ENCODE data around the gene IAH1. TPM values are rescaled to one million over a fixed set of nuclear protein-coding genes. Genes with fewer than 3 reads are reported as not detected.

IAH1 gene, protein sequence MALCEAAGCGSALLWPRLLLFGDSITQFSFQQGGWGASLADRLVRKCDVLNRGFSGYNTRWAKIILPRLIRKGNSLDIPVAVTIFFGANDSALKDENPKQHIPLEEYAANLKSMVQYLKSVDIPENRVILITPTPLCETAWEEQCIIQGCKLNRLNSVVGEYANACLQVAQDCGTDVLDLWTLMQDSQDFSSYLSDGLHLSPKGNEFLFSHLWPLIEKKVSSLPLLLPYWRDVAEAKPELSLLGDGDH
- total RNA-seq, result 10 to 100 TPM; 76.9 to 79.1 TPM
- polyA plus RNA-seq, result 81.0 TPM

DNA sequence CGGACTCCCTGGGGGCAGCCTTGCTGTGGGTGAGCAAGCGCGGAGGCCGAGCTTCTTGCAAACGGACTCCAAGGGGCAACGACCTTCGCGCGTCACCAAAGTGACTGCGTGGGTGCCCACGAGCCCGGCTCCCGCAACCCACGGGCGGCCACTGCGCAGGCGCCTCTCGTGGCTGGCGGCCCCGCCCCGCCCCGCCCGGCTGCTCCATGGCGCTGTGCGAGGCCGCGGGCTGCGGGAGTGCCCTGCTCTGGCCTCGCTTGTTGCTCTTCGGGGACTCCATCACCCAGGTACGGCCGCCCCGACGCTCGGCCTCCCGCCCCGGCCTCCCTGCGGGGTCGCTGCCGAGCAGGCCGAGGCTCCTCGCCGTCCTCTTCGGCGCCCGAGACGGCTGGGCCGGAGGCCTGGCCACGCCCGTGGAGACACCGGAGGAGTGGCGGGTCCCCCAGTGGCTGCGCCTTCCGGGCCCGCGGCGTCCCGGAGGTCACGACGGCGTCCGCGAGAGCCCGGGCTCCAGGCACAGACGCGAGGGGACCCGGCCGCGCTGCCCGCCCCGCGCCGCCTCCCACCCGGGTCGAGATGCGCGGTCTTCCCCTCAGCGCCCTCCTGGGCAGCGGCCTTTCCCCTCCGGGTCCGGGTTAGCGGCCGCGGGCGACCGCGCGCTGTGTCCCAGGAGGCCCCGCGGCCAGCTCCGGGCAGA, at the start of gene IAH1:
IAH1 (plus strand) TSS at position 191 of the 697 bp plus-strand sequence; CDS start at position 207, 16 bp downstream.
- POLR2A ChIA-PET, result interaction anchor here (0.9 to 3.8 kb wide), 6 partner anchors 8 to 368 kb away, joined by 3 to 28 read pairs (median 6); partner anchors contain the start of genes ADAM17, CPSF3, ITGB1BP1 and TAF1B
- Mint-ChIP-seq H3K27me3 (no peaks in the 10 kb centered on the region), H3K4me3 (peak within 1 kb of the TSS; percentile 83 to 93 (median 84)), H3K9me3 (no peaks in the 10 kb centered on the region), H3K4me1 (peaks cover 39 to 61% (median 54%) of the 10 kb centered on the region in 3 donors), H3K36me3 (peaks cover 3 to 38% (median 6%) of the 10 kb centered on the region in 3 donors), H3K27ac (peak within 1 kb of the TSS; percentile 89 to 98 (median 92))
- peak; percentile 71 to 86 (median 75) for DNase-seq
- H3K27me3 ChIP-seq (ENCODE audit: insufficient read depth, low read length, poor library complexity, severe bottlenecking), result no peaks in the 10 kb centered on the region
- peaks cover 13% of the 10 kb centered on the region for H3K36me3 ChIP-seq (ENCODE audit: insufficient read depth, low read length)
- peaks cover 39% of the 10 kb centered on the region for H3K4me1 ChIP-seq (ENCODE audit: insufficient read depth, low read length)
- peak within 1 kb of the TSS; percentile 90 for H3K27ac ChIP-seq (ENCODE audit: low read depth, low read length)
- H3K4me3 ChIP-seq (ENCODE audit: low read length), result peak within 1 kb of the TSS; percentile 42
- CTCF ChIA-PET, result interaction anchor here (1.0 to 2.3 kb wide), 6 partner anchors 8 to 324 kb away, joined by 3 to 7 read pairs (median 4); partner anchors contain the start of genes ADAM17 and YWHAQ
- no peaks in the 10 kb centered on the region for H3K9me3 ChIP-seq (ENCODE audit: low read length)

DNA sequence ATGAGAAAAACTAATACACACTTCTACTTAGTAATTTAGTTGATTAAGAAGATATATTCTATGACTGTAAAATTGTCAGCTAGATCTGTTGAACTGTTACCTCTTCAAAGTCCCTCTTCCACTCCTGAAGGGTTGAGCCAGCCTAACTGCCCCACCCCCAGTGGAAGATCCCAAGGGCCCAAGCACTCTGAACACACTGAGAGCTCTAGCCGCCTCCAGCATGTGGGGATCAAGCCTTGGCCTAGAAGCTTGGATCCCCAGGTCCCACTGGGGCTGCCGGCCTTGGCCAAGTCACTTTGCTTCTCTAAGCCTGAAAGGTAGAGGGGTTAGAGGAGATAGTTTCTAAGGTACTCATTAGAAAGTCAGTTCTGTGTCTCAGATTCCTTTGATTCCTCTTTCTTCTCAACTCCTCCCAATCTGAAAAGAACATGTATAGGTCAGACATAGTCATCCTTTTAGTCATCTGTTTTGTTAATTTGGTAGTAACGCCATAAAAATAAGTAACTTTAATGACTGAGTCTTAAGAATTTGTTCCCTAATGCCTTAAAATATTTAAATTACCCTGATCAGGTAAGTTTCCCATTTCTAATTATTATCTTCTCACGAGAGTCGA, 45.3 kb upstream of the IAH1 start:
- ChIA-PET POLR2A (no interaction called here), CTCF (no interaction called here)
- Mint-ChIP-seq H3K4me1 (peaks cover 0 to 4% (median 2%) of the 10 kb centered on the region in 3 donors), H3K4me3 (no peak overlapping the region), H3K27ac (peak overlapping the region in 2 of 8 donors; percentile 18 to 40), H3K9me3 (no peaks in the 10 kb centered on the region), H3K27me3 (no peaks in the 10 kb centered on the region), H3K36me3 (peaks cover 7 to 48% (median 19%) of the 10 kb centered on the region in 3 donors)
- Histone ChIP-seq H3K4me1 (ENCODE audit: insufficient read depth, low read length) (peaks cover 8% of the 10 kb centered on the region), H3K4me3 (ENCODE audit: low read length) (no peak overlapping the region), H3K27me3 (ENCODE audit: insufficient read depth, low read length, poor library complexity, severe bottlenecking) (no peaks in the 10 kb centered on the region), H3K36me3 (ENCODE audit: insufficient read depth, low read length) (peaks cover 19% of the 10 kb centered on the region), H3K9me3 (ENCODE audit: low read length) (no peaks in the 10 kb centered on the region), H3K27ac (ENCODE audit: low read depth, low read length) (no peak overlapping the region)
- DNase-seq, result no peak

DNA sequence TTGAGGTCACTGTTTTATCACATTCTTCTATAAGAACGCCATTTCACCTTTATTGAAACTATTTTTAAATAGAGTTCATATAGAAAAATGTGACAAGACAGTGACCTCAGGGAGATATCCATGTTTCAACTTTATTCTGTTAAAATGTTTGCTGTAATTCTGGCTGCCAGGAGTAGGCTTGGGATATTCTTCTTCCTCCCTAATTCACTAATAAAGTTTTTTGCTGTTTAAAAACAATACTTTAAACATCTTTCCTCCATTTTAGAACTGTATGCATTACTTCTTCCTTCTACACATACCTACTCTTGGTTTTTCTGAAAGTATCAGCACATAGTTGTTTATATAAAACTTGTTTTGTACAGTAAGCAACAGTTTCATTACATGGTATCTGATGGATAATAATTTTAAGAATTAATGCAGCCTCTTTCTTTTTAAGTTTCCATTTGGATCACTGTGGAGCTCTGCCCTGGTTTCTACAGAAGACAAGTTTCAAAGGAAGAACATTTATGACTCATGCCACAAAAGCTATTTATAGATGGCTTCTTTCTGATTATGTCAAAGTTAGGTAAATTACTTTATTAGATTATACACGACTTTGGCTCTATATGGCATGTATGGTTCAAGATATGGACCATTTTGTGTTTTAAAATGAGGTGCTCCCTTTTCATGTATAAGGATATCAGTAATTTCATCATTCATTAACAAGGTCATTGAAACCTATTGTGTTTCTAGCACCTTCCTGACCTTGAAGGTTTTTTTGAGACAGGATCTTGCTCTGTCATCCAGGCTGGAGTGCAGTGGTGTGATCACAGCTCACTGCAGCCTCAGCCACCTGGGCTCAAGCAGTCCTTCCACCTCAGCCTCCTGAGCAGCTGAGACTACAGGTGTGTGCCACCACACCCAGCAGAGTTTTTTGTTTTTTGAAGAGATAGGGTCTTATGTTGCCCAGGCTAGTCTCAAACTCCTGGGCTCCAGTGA, 43.7 kb upstream of the IAH1 start:
- Histone ChIP-seq H3K36me3 (ENCODE audit: insufficient read depth, low read length) (peaks cover 19% of the 10 kb centered on the region), H3K4me1 (ENCODE audit: insufficient read depth, low read length) (no peaks in the 10 kb centered on the region), H3K4me3 (ENCODE audit: low read length) (no peak overlapping the region), H3K27me3 (ENCODE audit: insufficient read depth, low read length, poor library complexity, severe bottlenecking) (no peaks in the 10 kb centered on the region), H3K27ac (ENCODE audit: low read depth, low read length) (no peak overlapping the region), H3K9me3 (ENCODE audit: low read length) (no peaks in the 10 kb centered on the region)
- ChIA-PET CTCF (no interaction called here), POLR2A (no interaction called here)
- Mint-ChIP-seq H3K4me1 (peaks cover 0 to 4% (median 2%) of the 10 kb centered on the region in 3 donors), H3K9me3 (no peaks in the 10 kb centered on the region), H3K4me3 (no peak overlapping the region), H3K27me3 (no peaks in the 10 kb centered on the region), H3K36me3 (peaks cover 11 to 59% (median 26%) of the 10 kb centered on the region in 3 donors), H3K27ac (peak overlapping the region in 1 of 8 donors; percentile 2)
- no peak for DNase-seq

DNA sequence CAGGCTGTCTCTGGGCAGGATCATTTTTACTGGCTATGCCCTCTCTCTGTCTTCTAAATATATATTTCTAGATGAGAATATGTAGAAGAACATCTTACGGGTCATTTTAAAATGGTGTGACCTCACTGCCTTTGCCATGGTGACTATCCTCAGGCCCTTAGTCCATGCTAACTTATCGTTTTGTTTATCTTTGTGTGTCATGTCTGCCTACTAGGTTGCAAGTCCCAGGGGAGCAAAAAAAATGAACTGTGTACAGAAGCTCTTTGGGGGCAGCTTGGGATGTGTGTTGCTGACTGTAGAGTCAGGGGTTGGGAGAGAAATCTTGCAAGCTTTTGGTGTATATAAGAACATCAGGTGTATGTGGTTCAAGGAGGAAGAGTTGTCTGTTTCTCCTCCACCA, 39.9 kb upstream of the IAH1 start:
- H3K4me3 Mint-ChIP-seq, result no peak overlapping the region
- DNase-seq, result no peak
- peaks cover 28% of the 10 kb centered on the region for H3K36me3 ChIP-seq (ENCODE audit: insufficient read depth, low read length)
- H3K27ac ChIP-seq (ENCODE audit: low read depth, low read length), result no peak overlapping the region
- no peaks in the 10 kb centered on the region for H3K9me3 Mint-ChIP-seq
- no peaks in the 10 kb centered on the region for H3K27me3 Mint-ChIP-seq
- ChIA-PET CTCF (no interaction called here), POLR2A (no interaction called here)
- peak overlapping the region in 2 of 8 donors; percentile 36 to 61 for H3K27ac Mint-ChIP-seq
- H3K4me1 Mint-ChIP-seq, result no peaks in the 10 kb centered on the region
- no peaks in the 10 kb centered on the region for H3K9me3 ChIP-seq (ENCODE audit: low read length)
- peaks cover 21 to 82% (median 36%) of the 10 kb centered on the region in 3 donors for H3K36me3 Mint-ChIP-seq
- H3K27me3 ChIP-seq (ENCODE audit: insufficient read depth, low read length, poor library complexity, severe bottlenecking), result no peaks in the 10 kb centered on the region
- H3K4me3 ChIP-seq (ENCODE audit: low read length), result no peak overlapping the region
- no peaks in the 10 kb centered on the region for H3K4me1 ChIP-seq (ENCODE audit: insufficient read depth, low read length)

DNA sequence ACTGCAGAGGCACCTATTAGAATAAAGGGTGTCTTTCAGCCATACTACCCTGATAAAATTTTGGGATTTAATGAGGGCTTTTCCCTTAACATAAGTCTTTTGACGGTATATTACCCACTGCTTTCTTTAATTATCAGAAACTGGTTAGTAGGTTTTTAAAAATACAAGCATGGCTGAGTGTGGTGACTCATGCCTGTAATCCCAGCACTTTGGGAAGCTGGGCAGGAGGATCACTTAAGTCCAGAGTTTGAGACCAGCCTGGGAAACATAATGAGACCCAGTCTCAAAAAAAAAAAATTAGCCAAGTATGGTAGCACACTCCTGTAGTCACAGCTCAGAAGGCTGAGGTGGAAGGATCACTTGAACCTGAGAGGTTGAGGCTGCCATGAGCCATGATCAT, 34.8 kb upstream of the IAH1 start:
- Histone ChIP-seq H3K27ac (ENCODE audit: low read depth, low read length) (no peak overlapping the region), H3K9me3 (ENCODE audit: low read length) (no peaks in the 10 kb centered on the region), H3K27me3 (ENCODE audit: insufficient read depth, low read length, poor library complexity, severe bottlenecking) (no peaks in the 10 kb centered on the region), H3K36me3 (ENCODE audit: insufficient read depth, low read length) (peaks cover 20% of the 10 kb centered on the region), H3K4me3 (ENCODE audit: low read length) (no peak overlapping the region), H3K4me1 (ENCODE audit: insufficient read depth, low read length) (no peaks in the 10 kb centered on the region)
- no peak for DNase-seq
- POLR2A ChIA-PET, result no interaction called here
- Mint-ChIP-seq H3K36me3 (peaks cover 23 to 77% (median 32%) of the 10 kb centered on the region in 3 donors), H3K27me3 (no peaks in the 10 kb centered on the region), H3K4me3 (no peak overlapping the region), H3K9me3 (peaks cover 0 to 1% (median 0%) of the 10 kb centered on the region in 5 donors), H3K4me1 (peaks cover 0 to 9% (median 8%) of the 10 kb centered on the region in 3 donors), H3K27ac (no peak overlapping the region)
- CTCF ChIA-PET, result no interaction called here

DNA sequence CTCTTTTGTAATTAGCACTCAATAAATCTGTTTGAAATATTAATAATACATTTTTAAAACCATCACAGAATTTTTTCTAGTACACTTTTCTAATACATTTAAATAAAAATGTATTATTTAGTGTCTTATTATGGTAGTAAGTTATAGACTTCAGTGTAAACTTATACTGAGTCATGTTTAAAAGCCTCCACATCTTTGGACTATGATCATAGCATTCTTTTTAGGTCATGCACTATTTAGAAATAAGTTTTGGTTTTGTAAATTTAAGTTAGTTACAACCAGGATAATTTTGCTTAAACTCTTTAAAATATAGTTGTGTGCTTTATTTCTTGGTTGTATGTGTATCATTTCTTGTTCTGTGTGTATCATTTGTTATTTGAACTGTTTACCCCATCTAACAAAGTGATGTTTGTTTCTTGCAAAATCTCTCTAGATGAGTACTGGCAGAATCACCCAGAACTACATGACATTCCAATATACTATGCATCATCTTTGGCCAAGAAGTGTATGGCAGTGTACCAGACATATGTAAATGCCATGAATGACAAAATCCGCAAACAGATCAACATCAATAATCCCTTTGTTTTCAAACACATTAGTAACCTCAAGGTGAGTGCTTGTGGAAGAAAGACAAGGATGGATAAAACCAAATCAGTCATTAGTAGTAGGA, 34.2 kb upstream of the IAH1 start:
- Mint-ChIP-seq H3K27ac (no peak overlapping the region), H3K27me3 (no peaks in the 10 kb centered on the region), H3K4me3 (no peak overlapping the region), H3K4me1 (peaks cover 0 to 15% (median 14%) of the 10 kb centered on the region in 3 donors), H3K36me3 (peaks cover 21 to 77% (median 29%) of the 10 kb centered on the region in 3 donors), H3K9me3 (peaks cover 0 to 2% (median 0%) of the 10 kb centered on the region in 5 donors)
- Histone ChIP-seq H3K9me3 (ENCODE audit: low read length) (no peaks in the 10 kb centered on the region), H3K27ac (ENCODE audit: low read depth, low read length) (no peak overlapping the region), H3K27me3 (ENCODE audit: insufficient read depth, low read length, poor library complexity, severe bottlenecking) (no peaks in the 10 kb centered on the region), H3K4me3 (ENCODE audit: low read length) (no peak overlapping the region), H3K4me1 (ENCODE audit: insufficient read depth, low read length) (no peaks in the 10 kb centered on the region), H3K36me3 (ENCODE audit: insufficient read depth, low read length) (peaks cover 20% of the 10 kb centered on the region)
- CTCF ChIA-PET, result no interaction called here
- no peak for DNase-seq
- POLR2A ChIA-PET, result no interaction called here

DNA sequence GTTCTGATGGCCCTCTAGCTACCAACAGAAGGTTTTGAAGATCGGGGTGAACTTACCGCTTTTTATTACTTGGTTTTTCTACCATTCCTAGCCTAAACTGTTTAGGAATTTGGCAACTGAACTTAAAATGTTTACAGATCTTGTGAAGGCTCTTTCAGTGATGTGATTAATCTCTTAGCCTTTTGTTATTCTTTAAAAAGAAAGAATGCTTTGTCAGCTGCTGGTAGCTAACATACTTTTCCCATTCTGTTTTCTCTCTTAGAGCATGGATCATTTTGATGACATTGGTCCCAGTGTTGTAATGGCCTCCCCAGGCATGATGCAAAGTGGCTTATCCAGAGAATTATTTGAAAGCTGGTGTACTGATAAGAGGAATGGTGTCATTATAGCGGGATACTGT, 32.8 kb upstream of the IAH1 start:
- Histone ChIP-seq H3K27ac (ENCODE audit: low read depth, low read length) (no peak overlapping the region), H3K4me1 (ENCODE audit: insufficient read depth, low read length) (no peaks in the 10 kb centered on the region), H3K9me3 (ENCODE audit: low read length) (no peaks in the 10 kb centered on the region), H3K36me3 (ENCODE audit: insufficient read depth, low read length) (peaks cover 20% of the 10 kb centered on the region), H3K4me3 (ENCODE audit: low read length) (no peak overlapping the region), H3K27me3 (ENCODE audit: insufficient read depth, low read length, poor library complexity, severe bottlenecking) (no peaks in the 10 kb centered on the region)
- H3K27me3 Mint-ChIP-seq, result no peaks in the 10 kb centered on the region
- peaks cover 0 to 21% (median 20%) of the 10 kb centered on the region in 3 donors for H3K4me1 Mint-ChIP-seq
- peaks cover 0 to 2% (median 0%) of the 10 kb centered on the region in 5 donors for H3K9me3 Mint-ChIP-seq
- no peak overlapping the region for H3K4me3 Mint-ChIP-seq
- H3K27ac Mint-ChIP-seq, result no peak overlapping the region
- DNase-seq, result no peak
- H3K36me3 Mint-ChIP-seq, result peaks cover 21 to 80% (median 27%) of the 10 kb centered on the region in 3 donors
- ChIA-PET POLR2A (no interaction called here), CTCF (no interaction called here)

Data from CD8-positive, alpha-beta memory T cell (primary cell).